Gastrocnemius medialis (tissue), 4 donors: ENCODE data around the gene RIN1.

Source experiments
- POLR2A ChIP-seq, 2 donors: fragments of 450-650 bp; IDR thresholded peaks; one replicate each; pipeline ENCODE4 v1.6.1; 2017; ENCODE audit warnings: antibody characterized with exemption in 2 of 2, mild to moderate bottlenecking in 2 of 2, moderate library complexity in 2 of 2
- TF ChIP-seq, protein P1 (sequence below), 5 experiments: fragments of 450-650 bp in 3 of 5; fragments of 200-600 bp in 2 of 5; sonication (generic) in 2 of 5; IDR thresholded peaks in 4 of 5; conservative IDR thresholded peaks in 1 of 5; 1 replicate in 4 of 5; 2 replicates in 1 of 5; pipeline ENCODE4 v1.5.1; 2016 to 2019; ENCODE audit warnings: antibody characterized with exemption in 5 of 5, mild to moderate bottlenecking in 3 of 5, moderate library complexity in 3 of 5

DNA sequence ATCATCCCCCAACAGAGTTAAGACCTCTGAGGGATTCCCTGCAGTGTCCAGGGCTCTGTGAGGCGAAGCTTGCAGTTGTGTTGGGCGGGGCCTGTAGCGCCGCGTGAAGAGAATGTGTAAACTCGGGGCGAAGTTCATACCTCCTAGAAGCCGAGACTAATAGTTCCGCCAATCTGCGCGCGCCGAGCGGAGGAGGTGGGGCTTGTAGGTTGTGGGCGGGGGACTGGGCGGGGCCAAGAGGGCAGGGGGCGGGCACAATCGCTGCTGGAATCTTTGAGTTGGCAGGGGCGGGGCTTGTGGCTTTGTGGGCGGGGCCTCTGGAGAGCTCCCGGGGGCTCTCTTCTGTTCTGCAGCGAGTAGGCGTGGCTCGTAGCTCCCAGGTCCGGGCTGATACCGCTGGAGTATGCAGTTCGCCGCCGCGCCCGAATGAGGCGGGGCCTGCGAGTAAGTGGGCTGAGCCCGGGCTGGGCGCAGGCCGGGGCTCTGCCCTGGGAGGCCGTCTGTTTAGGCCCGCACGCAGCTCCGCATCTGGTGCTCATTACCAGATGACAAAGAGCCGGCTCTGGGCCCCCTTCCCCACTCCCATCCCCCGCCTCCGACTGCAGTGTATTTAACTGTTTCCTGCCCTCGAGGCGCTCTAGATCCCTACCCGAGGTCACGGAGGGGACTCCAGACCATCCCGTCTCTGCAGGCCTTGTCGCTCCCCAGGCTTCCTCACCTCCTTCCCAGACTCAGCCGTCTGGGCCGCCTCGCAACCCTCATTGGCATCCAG is 23.5 kb downstream of the RIN1 start:
- TF ChIP-seq, protein P1, sequence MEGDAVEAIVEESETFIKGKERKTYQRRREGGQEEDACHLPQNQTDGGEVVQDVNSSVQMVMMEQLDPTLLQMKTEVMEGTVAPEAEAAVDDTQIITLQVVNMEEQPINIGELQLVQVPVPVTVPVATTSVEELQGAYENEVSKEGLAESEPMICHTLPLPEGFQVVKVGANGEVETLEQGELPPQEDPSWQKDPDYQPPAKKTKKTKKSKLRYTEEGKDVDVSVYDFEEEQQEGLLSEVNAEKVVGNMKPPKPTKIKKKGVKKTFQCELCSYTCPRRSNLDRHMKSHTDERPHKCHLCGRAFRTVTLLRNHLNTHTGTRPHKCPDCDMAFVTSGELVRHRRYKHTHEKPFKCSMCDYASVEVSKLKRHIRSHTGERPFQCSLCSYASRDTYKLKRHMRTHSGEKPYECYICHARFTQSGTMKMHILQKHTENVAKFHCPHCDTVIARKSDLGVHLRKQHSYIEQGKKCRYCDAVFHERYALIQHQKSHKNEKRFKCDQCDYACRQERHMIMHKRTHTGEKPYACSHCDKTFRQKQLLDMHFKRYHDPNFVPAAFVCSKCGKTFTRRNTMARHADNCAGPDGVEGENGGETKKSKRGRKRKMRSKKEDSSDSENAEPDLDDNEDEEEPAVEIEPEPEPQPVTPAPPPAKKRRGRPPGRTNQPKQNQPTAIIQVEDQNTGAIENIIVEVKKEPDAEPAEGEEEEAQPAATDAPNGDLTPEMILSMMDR (IDR thresholded peaks at IDR 0.05 in 4 of 5, conservative IDR thresholded peaks at IDR 0.05 in 1 of 5) = no peak
- TF ChIP-seq POLR2A (IDR thresholded peaks at IDR 0.05) = peak; percentile 40 to 47
